Peyer's patch (tissue), 4 donors: ENCODE results near the gene NRG3. TPM values are rescaled to one million over a fixed set of nuclear protein-coding genes. Genes with fewer than 3 reads are reported as not detected.

Experiments
- DNase-seq, 3 donors: peaks; one replicate each; pipeline ENCODE4 v3.0.0-alpha.2; 2017 to 2019
- H3K27ac ChIP-seq, 4 donors: fragments of 200-600 bp; sonication (generic); one replicate each; pipeline ENCODE4 v1.5.1; 2016 to 2019
- H3K27me3 ChIP-seq, 2 donors: fragments of 200-600 bp; sonication (generic); one replicate each; pipeline ENCODE4 v1.5.1; 2019
- H3K36me3 ChIP-seq, 3 donors: fragments of 200-600 bp; sonication (generic); one replicate each; pipeline ENCODE4 v1.5.1; 2016 to 2019
- H3K4me1 ChIP-seq, 4 donors: fragments of 200-600 bp; sonication (generic); one replicate each; pipeline ENCODE4 v1.5.1; 2016 to 2019
- H3K4me3 ChIP-seq, 4 donors: fragments of 200-600 bp; sonication (generic); 1 replicate in 3 of 4; 2 replicates in 1 of 4; pipeline ENCODE4 v1.5.1; 2016 to 2019; ENCODE audit warnings: mild to moderate bottlenecking in 1 of 4
- H3K9me3 ChIP-seq, 4 donors: fragments of 200-600 bp; sonication (generic); one replicate each; pipeline ENCODE4 v1.5.1; 2016 to 2019; ENCODE audit warnings: mild to moderate bottlenecking in 1 of 4
- CTCF ChIP-seq, 6 experiments: fragments of 450-650 bp in 4 of 6; fragments of 200-600 bp in 2 of 6; sonication (generic) in 1 of 6; IDR thresholded peaks; one replicate each; pipeline ENCODE4 v1.5.1; 2017 to 2019; ENCODE audit warnings: antibody characterized with exemption in 6 of 6, mild to moderate bottlenecking in 3 of 6, moderate library complexity in 1 of 6
- POLR2A ChIP-seq, 2 donors: fragments of 450-650 bp; IDR thresholded peaks; one replicate each; pipeline ENCODE4 v1.5.1; 2017; ENCODE audit warnings: antibody characterized with exemption in 2 of 2, mild to moderate bottlenecking in 2 of 2, moderate library complexity in 2 of 2
- total RNA-seq, 4 donors: library from RNA; depleted of rRNA; stranded (reverse); fragments of >200 nt; gene quantifications; one replicate each; pipeline ENCODE4 v1.1.0, GENCODE V29; 2016

NRG3 gene
- total RNA-seq, 4 donors from 2014 or later: not detected

GRCh38 chr10:82815680-82816079, 940.7 kb downstream of the NRG3 start:
- Histone ChIP-seq H3K27me3 (no peaks in the 10 kb centered on the region), H3K36me3 (no peaks in the 10 kb centered on the region), H3K27ac (no peak overlapping the region), H3K4me3 (no peak overlapping the region), H3K9me3 (no peaks in the 10 kb centered on the region), H3K4me1 (no peaks in the 10 kb centered on the region)
- TF ChIP-seq CTCF (IDR thresholded peaks at IDR 0.05): no peak
- no peak for TF ChIP-seq POLR2A (IDR thresholded peaks at IDR 0.05)
- DNase-seq: no peak

- no peaks in the 10 kb centered on the region for H3K27me3 ChIP-seq
- H3K4me1 ChIP-seq: no peaks in the 10 kb centered on the region
- H3K9me3 ChIP-seq: no peaks in the 10 kb centered on the region
- no peak for TF ChIP-seq POLR2A (IDR thresholded peaks at IDR 0.05)
- TF ChIP-seq CTCF (IDR thresholded peaks at IDR 0.05): no peak
- DNase-seq: no peak
- H3K4me3 ChIP-seq: no peak overlapping the region
- no peak overlapping the region for H3K27ac ChIP-seq
- H3K36me3 ChIP-seq: no peaks in the 10 kb centered on the region
These were observed 942.9 kb downstream of the NRG3 start for GRCh38 chr10:82817676-82818422.

GRCh38 chr10:82821043-82821442, 946.0 kb downstream of the NRG3 start:
- DNase-seq: no peak
- no peaks in the 10 kb centered on the region for H3K36me3 ChIP-seq
- no peaks in the 10 kb centered on the region for H3K9me3 ChIP-seq
- H3K4me1 ChIP-seq: no peaks in the 10 kb centered on the region
- TF ChIP-seq CTCF (IDR thresholded peaks at IDR 0.05) (no peak), POLR2A (IDR thresholded peaks at IDR 0.05) (no peak)
- no peak overlapping the region for H3K4me3 ChIP-seq
- H3K27me3 ChIP-seq: no peaks in the 10 kb centered on the region
- no peak overlapping the region for H3K27ac ChIP-seq

GRCh38 chr10:82826132-82826531, 951.1 kb downstream of the NRG3 start:
- Histone ChIP-seq H3K27ac (no peak overlapping the region), H3K36me3 (no peaks in the 10 kb centered on the region), H3K4me1 (no peaks in the 10 kb centered on the region), H3K4me3 (no peak overlapping the region), H3K9me3 (no peaks in the 10 kb centered on the region), H3K27me3 (no peaks in the 10 kb centered on the region)
- TF ChIP-seq POLR2A (IDR thresholded peaks at IDR 0.05) (no peak), CTCF (IDR thresholded peaks at IDR 0.05) (no peak)
- no peak for DNase-seq

- Histone ChIP-seq H3K27ac (no peak overlapping the region), H3K9me3 (no peaks in the 10 kb centered on the region), H3K4me1 (no peaks in the 10 kb centered on the region), H3K4me3 (no peak overlapping the region), H3K36me3 (no peaks in the 10 kb centered on the region), H3K27me3 (no peaks in the 10 kb centered on the region)
- TF ChIP-seq POLR2A (IDR thresholded peaks at IDR 0.05) (no peak), CTCF (IDR thresholded peaks at IDR 0.05) (no peak)
- DNase-seq: no peak
These were observed 952.9 kb downstream of the NRG3 start for GRCh38 chr10:82827901-82828300.
